GM12892 (cell line): Measurements from ENCODE around the gene PARD3.

Source experiments
- DNase-seq: peaks from one replicate; pipeline ENCODE4 v3.0.0; 2011; ENCODE audit not compliant: insufficient read length
- FAIRE-seq: peaks from 2 replicates; lab custom pipeline; 2011; peaks lifted over from hg19 to GRCh38; lab: Jason Lieb, UNC
- POLR2A ChIP-seq: IDR thresholded peaks from 2 replicates; pipeline ENCODE4 v1.6.1; 2011; ENCODE audit warnings: low read depth, low read length, control low read depth
- POLR2AphosphoS5 ChIP-seq: IDR thresholded peaks from 2 replicates; pipeline ENCODE4 v1.6.1; 2011; ENCODE audit warnings: low read depth, low read length, control low read depth
- TAF1 ChIP-seq: IDR thresholded peaks from 2 replicates; pipeline ENCODE4 v1.6.1; 2011; ENCODE audit warnings: low read depth, mild to moderate bottlenecking, control low read depth, low read length, borderline replicate concordance

The PARD3 gene

GRCh38 chr10:34426041-34426440, 389.1 kb downstream of the PARD3 start:
- DNase-seq, result no peak
- FAIRE-seq, result no peak
- TF ChIP-seq POLR2AphosphoS5 (no peak), POLR2A (no peak), TAF1 (no peak)

GRCh38 chr10:34423673-34424625, 391.1 kb downstream of the PARD3 start:
- DNase-seq (no peak), FAIRE-seq (no peak)
- TF ChIP-seq POLR2A, result no peak
- no peak for TF ChIP-seq TAF1
- no peak for TF ChIP-seq POLR2AphosphoS5

GRCh38 chr10:34420795-34421194, 394.3 kb downstream of the PARD3 start:
- TF ChIP-seq TAF1 (no peak), POLR2A (no peak), POLR2AphosphoS5 (no peak)
- FAIRE-seq, result no peak
- DNase-seq, result no peak

- no peak for FAIRE-seq
- no peak for TF ChIP-seq POLR2A
- TF ChIP-seq TAF1, result no peak
- TF ChIP-seq POLR2AphosphoS5, result no peak
- DNase-seq, result no peak
Measured at GRCh38 chr10:34420273-34420672, 394.8 kb downstream of the PARD3 start.

- DNase-seq (no peak), FAIRE-seq (no peak)
- TF ChIP-seq POLR2A (no peak), POLR2AphosphoS5 (no peak), TAF1 (no peak)
Measured at GRCh38 chr10:34415039-34415438, 400.1 kb downstream of the PARD3 start.

- TF ChIP-seq POLR2A, result no peak
- no peak for TF ChIP-seq POLR2AphosphoS5
- no peak for TF ChIP-seq TAF1
- FAIRE-seq (no peak), DNase-seq (no peak)
Measured at GRCh38 chr10:34413756-34414587, 401.1 kb downstream of the PARD3 start.

- no peak for TF ChIP-seq POLR2AphosphoS5
- no peak for TF ChIP-seq POLR2A
- TF ChIP-seq TAF1, result no peak
- FAIRE-seq, result no peak
- DNase-seq, result no peak
Measured at GRCh38 chr10:34413214-34413613, 401.9 kb downstream of the PARD3 start.

GRCh38 chr10:34408956-34409355, 406.1 kb downstream of the PARD3 start:
- DNase-seq, result no peak
- FAIRE-seq, result no peak
- no peak for TF ChIP-seq TAF1
- no peak for TF ChIP-seq POLR2A
- TF ChIP-seq POLR2AphosphoS5, result no peak

- TF ChIP-seq TAF1 (no peak), POLR2A (no peak), POLR2AphosphoS5 (no peak)
- FAIRE-seq (no peak), DNase-seq (no peak)
Measured at GRCh38 chr10:34408381-34408780, 406.7 kb downstream of the PARD3 start.

- FAIRE-seq (no peak), DNase-seq (no peak)
- no peak for TF ChIP-seq TAF1
- TF ChIP-seq POLR2A, result no peak
- no peak for TF ChIP-seq POLR2AphosphoS5
Measured at GRCh38 chr10:34407324-34407805, 407.7 kb downstream of the PARD3 start.
